Measurements from ENCODE around the gene SSBP1.
"Not testable (repeated sequence)": the region's sequence is repeated elsewhere in the genome, so short reads cannot be mapped to it uniquely, and the experiment has no call there.

Gene SSBP1

GRCh38 chr7:141737836-141738591, at the start of gene SSBP1:
SSBP1 (plus strand) TSS chr7:141738358; CDS start chr7:141739167, 809 bp downstream.
- H3K27ac ChIP-seq = peak within 1 kb of the TSS; percentile 85
- TF ChIP-seq CTCF (IDR thresholded peaks at IDR 0.05) (peak; percentile 99), ZFX (IDR thresholded peaks at IDR 0.05; ENCODE audit: borderline replicate concordance) (no peak)

- not testable (repeated sequence) for H3K27ac ChIP-seq
Observed at GRCh38 chr7:141689072-141689825, 48.9 kb upstream of the SSBP1 start.

GRCh38 chr7:141691540-141691939, 46.6 kb upstream of the SSBP1 start:
- no peak for TF ChIP-seq ZFX (IDR thresholded peaks at IDR 0.05; ENCODE audit: borderline replicate concordance)
- no peak for TF ChIP-seq CTCF (IDR thresholded peaks at IDR 0.05)
- H3K27ac ChIP-seq = no peak overlapping the region

- no peak overlapping the region for H3K27ac ChIP-seq
- TF ChIP-seq CTCF (IDR thresholded peaks at IDR 0.05) = no peak
- TF ChIP-seq ZFX (IDR thresholded peaks at IDR 0.05; ENCODE audit: borderline replicate concordance) = no peak
Observed at GRCh38 chr7:141691961-141692360, 46.2 kb upstream of the SSBP1 start.

- no peak overlapping the region for H3K27ac ChIP-seq
- TF ChIP-seq CTCF (IDR thresholded peaks at IDR 0.05) (no peak), ZFX (IDR thresholded peaks at IDR 0.05; ENCODE audit: borderline replicate concordance) (no peak)
Observed at GRCh38 chr7:141693082-141693481, 45.1 kb upstream of the SSBP1 start.

- TF ChIP-seq ZFX (IDR thresholded peaks at IDR 0.05; ENCODE audit: borderline replicate concordance) (no peak), CTCF (IDR thresholded peaks at IDR 0.05) (no peak)
- H3K27ac ChIP-seq = peak overlapping the region; percentile 65
Observed at GRCh38 chr7:141695803-141696289, 42.3 kb upstream of the SSBP1 start.

- TF ChIP-seq ZFX (IDR thresholded peaks at IDR 0.05; ENCODE audit: borderline replicate concordance) = no peak
- TF ChIP-seq CTCF (IDR thresholded peaks at IDR 0.05) = no peak
- peak overlapping the region; percentile 65 for H3K27ac ChIP-seq
Observed at GRCh38 chr7:141696348-141696747, 41.8 kb upstream of the SSBP1 start.
